SK-N-SH (cell line): ENCODE measurements around the gene LTB4R. TPM values are rescaled to one million over a fixed set of nuclear protein-coding genes. Genes with fewer than 3 reads are reported as not detected.

Source experiments
- CTCF ChIA-PET: fragments of 300-600, 350-600 bp; formaldehyde crosslinking; extraction: SDS; loops from one replicate; lab custom pipeline; 2021; lab: Yijun Ruan, JAX
- POLR2A ChIA-PET: fragments of 350-600 bp; sonication (Branson Sonifier 250); formaldehyde crosslinking; extraction: SDS; loops from one replicate; lab custom pipeline; 2020; ENCODE audit warnings: antibody characterized with exemption, inconsistent platforms; lab: Yijun Ruan, JAX
- DNase-seq: peaks from one replicate; pipeline ENCODE4 v3.0.0; 2012
- H2AFZ ChIP-seq: fragments of 200-600 bp; sonication (generic); 2 replicates; pipeline ENCODE4 v1.8.1; 2016; ENCODE audit warnings: antibody characterized with exemption, mild to moderate bottlenecking, low read depth
- H3F3A ChIP-seq: fragments of 200-600 bp; sonication (generic); replicated peaks from 2 replicates; pipeline ENCODE3; 2016; ENCODE audit warnings: antibody characterized with exemption, mild to moderate bottlenecking; ENCODE audit not compliant: insufficient read depth
- H3K27ac ChIP-seq, 2 experiments: fragments of 200-500 bp in 1 of 2; fragments of 200-600 bp in 1 of 2; sonication (Bioruptor generic) in 1 of 2; sonication (generic), shearing (Covaris generic) in 1 of 2; 2 replicates each; pipeline versions ENCODE4 v1.5.1 to v1.6.1; 2014 to 2016; ENCODE audit warnings: low read depth in 2 of 2, inconsistent platforms in 1 of 2, low read length in 1 of 2, mild to moderate bottlenecking in 1 of 2, mixed read lengths in 1 of 2
- H3K27me3 ChIP-seq: fragments of 200-600 bp; sonication (generic), shearing (Covaris generic); 2 replicates; pipeline ENCODE4 v1.6.1; 2016; ENCODE audit warnings: mixed run types; ENCODE audit not compliant: insufficient read depth
- H3K36me3 ChIP-seq, 2 experiments: fragments of 200-500 bp in 1 of 2; fragments of 200-600 bp in 1 of 2; sonication (Bioruptor generic) in 1 of 2; sonication (generic) in 1 of 2; replicated peaks in 1 of 2; 2 replicates each; pipeline versions ENCODE3 to v1.5.1; 2014 to 2016; ENCODE audit warnings: low read length in 1 of 2, mild to moderate bottlenecking in 1 of 2; ENCODE audit not compliant: insufficient read depth in 2 of 2, control insufficient read depth in 1 of 2
- H3K4me1 ChIP-seq, 2 experiments: fragments of 200-500 bp in 1 of 2; fragments of 200-600 bp in 1 of 2; sonication (Bioruptor generic) in 1 of 2; sonication (generic), shearing (Covaris generic) in 1 of 2; 2 replicates each; pipeline versions ENCODE4 v1.5.1 to v1.6.1; 2014 to 2016; ENCODE audit warnings: low read depth in 1 of 2, low read length in 1 of 2, mixed run types in 1 of 2; ENCODE audit not compliant: insufficient read depth in 2 of 2, control insufficient read depth in 1 of 2
- H3K4me2 ChIP-seq: fragments of 200-600 bp; sonication (generic), shearing (Covaris generic); 2 replicates; pipeline ENCODE4 v1.6.1; 2017; ENCODE audit warnings: mixed run types
- H3K4me3 ChIP-seq, 2 experiments: fragments of 200-500 bp in 1 of 2; fragments of 200-600 bp in 1 of 2; sonication (Bioruptor generic) in 1 of 2; sonication (generic), shearing (Covaris generic) in 1 of 2; 2 replicates each; pipeline versions ENCODE4 v1.5.1 to v1.8.1; 2014 to 2016; ENCODE audit warnings: low read depth in 2 of 2, inconsistent platforms in 1 of 2, low read length in 1 of 2, mild to moderate bottlenecking in 1 of 2, mixed read lengths in 1 of 2, moderate library complexity in 1 of 2
- H3K79me2 ChIP-seq: fragments of 200-600 bp; sonication (generic); 2 replicates; pipeline ENCODE4 v1.8.1; 2017; ENCODE audit warnings: mild to moderate bottlenecking; ENCODE audit not compliant: insufficient read depth
- H3K9ac ChIP-seq: fragments of 200-600 bp; sonication (generic); 2 replicates; pipeline ENCODE4 v1.6.1; 2017; ENCODE audit warnings: mixed run types
- H3K9me2 ChIP-seq: fragments of 200-600 bp; sonication (generic); 2 replicates; pipeline ENCODE4 v1.6.1; 2017; ENCODE audit warnings: mixed run types
- H3K9me3 ChIP-seq: fragments of 200-600 bp; sonication (generic); 2 replicates; pipeline ENCODE4 v1.6.1; 2017; ENCODE audit warnings: mixed run types, mild to moderate bottlenecking, moderate library complexity
- H4K20me1 ChIP-seq: fragments of 200-600 bp; sonication (generic); 2 replicates; pipeline ENCODE4 v1.6.1; 2017; ENCODE audit warnings: mild to moderate bottlenecking, mixed run types; ENCODE audit not compliant: insufficient read depth
- CHD2 ChIP-seq: fragments of 150-350 bp; IDR thresholded peaks from 2 replicates; pipeline ENCODE4 v1.6.1; 2018; ENCODE audit warnings: low read length; ENCODE audit not compliant: partially characterized antibody
- ELF1 ChIP-seq: IDR thresholded peaks from 2 replicates; pipeline ENCODE4 v1.4.0; 2012
- EP300 ChIP-seq, 2 experiments: IDR thresholded peaks; 2 replicates each; pipeline versions ENCODE4 v1.4.0 to v1.6.1; 2012; ENCODE audit warnings: borderline replicate concordance in 1 of 2, low read depth in 1 of 2, low read length in 1 of 2
- EZH2phosphoT487 ChIP-seq: fragments of 200-600 bp; sonication (generic); IDR thresholded peaks from 2 replicates; pipeline ENCODE4 v1.6.1; 2017; ENCODE audit warnings: low read depth, mixed run types, mild to moderate bottlenecking, antibody characterized with exemption, moderate library complexity, borderline replicate concordance
- GABPA ChIP-seq: IDR thresholded peaks from 2 replicates; pipeline ENCODE4 v1.4.0; 2012; ENCODE audit warnings: low read depth, mild to moderate bottlenecking
- GATA2 ChIP-seq: sonication (generic); formaldehyde crosslinking; IDR thresholded peaks from 2 replicates; pipeline ENCODE4 v1.5.0; 2020; ENCODE audit warnings: mild to moderate bottlenecking, missing genetic modification reagents
- IRF3 ChIP-seq: fragments of 150-350 bp; IDR thresholded peaks from 2 replicates; pipeline ENCODE4 v1.6.1; 2016; ENCODE audit warnings: mild to moderate bottlenecking, low read depth, low read length
- JUND ChIP-seq: IDR thresholded peaks from 2 replicates; pipeline ENCODE4 v1.4.0; 2012
- MEF2A ChIP-seq: IDR thresholded peaks from 2 replicates; pipeline ENCODE4 v1.4.0; 2012; ENCODE audit warnings: low read depth, borderline replicate concordance
- MXI1 ChIP-seq: IDR thresholded peaks from 2 replicates; pipeline ENCODE4 v1.6.1; 2012; ENCODE audit warnings: mild to moderate bottlenecking, low read depth, low read length, improper control_type of control experiment
- NFIC ChIP-seq: IDR thresholded peaks from 2 replicates; pipeline ENCODE4 v1.4.0; 2012; ENCODE audit warnings: borderline replicate concordance
- NRF1 ChIP-seq: IDR thresholded peaks from 2 replicates; pipeline ENCODE4 v1.6.1; 2012; ENCODE audit warnings: low read depth, mild to moderate bottlenecking, low read length
- POLR2AphosphoS5 ChIP-seq: IDR thresholded peaks from 2 replicates; pipeline ENCODE4 v1.6.1; 2012; ENCODE audit warnings: low read depth, low read length
- RCOR1 ChIP-seq: fragments of 150-350 bp; IDR thresholded peaks from 2 replicates; pipeline ENCODE4 v1.6.1; 2017; ENCODE audit warnings: antibody characterized with exemption, low read length
- RXRA ChIP-seq: IDR thresholded peaks from 2 replicates; pipeline ENCODE4 v1.4.0; 2012; ENCODE audit warnings: low read depth, mild to moderate bottlenecking, borderline replicate concordance
- SMC3 ChIP-seq: IDR thresholded peaks from 2 replicates; pipeline ENCODE4 v1.6.1; 2012; ENCODE audit warnings: low read depth, low read length, improper control_type of control experiment
- TAF1 ChIP-seq: IDR thresholded peaks from 2 replicates; pipeline ENCODE4 v1.6.1; 2012; ENCODE audit warnings: low read depth, mild to moderate bottlenecking, low read length, moderate library complexity, borderline replicate concordance
- TCF12 ChIP-seq: IDR thresholded peaks from 2 replicates; pipeline ENCODE4 v1.4.0; 2012
- TEAD4 ChIP-seq: IDR thresholded peaks from 2 replicates; pipeline ENCODE4 v1.4.0; 2012; ENCODE audit warnings: mild to moderate bottlenecking, borderline replicate concordance; ENCODE audit not compliant: insufficient read depth
- USF1 ChIP-seq: IDR thresholded peaks from 2 replicates; pipeline ENCODE4 v1.4.0; 2012; ENCODE audit warnings: low read depth, borderline replicate concordance
- YY1 ChIP-seq: IDR thresholded peaks from 2 replicates; pipeline ENCODE4 v1.4.0; 2012; ENCODE audit warnings: low read depth, mild to moderate bottlenecking
- WGBS: methylation state at CpG from one replicate; pipeline ENCODE4 v1.1.6; 2017; ENCODE audit warnings: low lambda C conversion rate; 5-methylcytosine and 5-hydroxymethylcytosine counted together
- polyA plus RNA-seq, 3 experiments: library from polyadenylated mRNA; depleted of rRNA; stranded (reverse); fragments of >200 nt; gene quantifications; 2 replicates each; pipeline ENCODE4 v1.2.3, GENCODE V29; 2012
- TF ChIP-seq, protein P1 (sequence below): IDR thresholded peaks from 2 replicates; pipeline ENCODE4; 2012
- TF ChIP-seq, protein P2 (sequence below): IDR thresholded peaks from 2 replicates; pipeline ENCODE4 v1.4.0; 2012; ENCODE audit warnings: low read depth
- TF ChIP-seq, protein P3 (sequence below): fragments of 200-600 bp; sonication (generic); IDR thresholded peaks from 2 replicates; pipeline ENCODE4 v1.6.1; 2017; ENCODE audit warnings: antibody characterized with exemption, mild to moderate bottlenecking, moderate library complexity

Gene LTB4R
- polyA plus RNA-seq, 1 of the 3 experiments (the other 2 are of a cell fraction) = 11.9 TPM

DNA sequence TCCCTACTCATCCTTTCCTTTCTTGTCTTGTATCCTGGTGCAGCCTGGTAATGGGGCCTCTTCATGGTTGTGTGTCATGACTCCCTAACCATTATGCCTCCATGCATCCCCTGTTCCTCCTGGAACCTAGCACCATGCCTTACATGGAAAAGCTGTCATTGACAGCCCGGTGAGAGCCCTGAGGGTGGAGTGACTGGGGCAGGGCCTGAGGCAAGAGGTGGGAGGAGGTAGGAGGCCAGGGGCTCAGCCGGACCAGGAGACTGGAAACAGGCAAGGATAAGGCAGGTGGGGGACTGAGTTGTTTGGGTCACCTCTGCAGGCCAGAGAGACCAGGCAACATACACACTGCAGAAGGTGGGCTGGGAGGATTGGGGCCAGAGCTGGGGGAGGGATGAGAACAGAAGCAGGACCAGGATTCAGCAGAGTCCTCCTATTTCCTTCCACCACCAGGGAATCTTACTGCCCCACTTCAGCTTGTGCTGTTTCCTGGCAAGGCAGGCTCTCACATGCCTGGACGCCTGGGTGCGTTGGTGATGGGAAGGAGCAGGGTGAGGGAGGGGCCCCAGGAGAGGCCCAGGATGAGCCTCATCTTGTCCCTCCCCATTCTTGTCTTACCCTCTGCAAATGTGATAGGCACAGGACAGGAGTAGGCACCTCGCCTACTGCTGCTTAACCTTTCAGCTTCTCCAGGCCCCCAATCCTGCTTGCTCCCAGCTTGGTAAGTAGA lies 1.6 kb upstream of the LTB4R start, which contains the start of gene LTB4R2:
LTB4R2 (plus strand) TSS at position 603 of the 727 bp plus-strand sequence. CDS start 525 bp downstream, outside the sequence.
- no peak within 1 kb of the TSS for H3K4me2 ChIP-seq

GRCh38 chr14:24310265-24310645 lies 1.0 kb upstream of the LTB4R start:
- H3K4me1 ChIP-seq = peaks cover 0 to 2% of the 10 kb centered on the region in 2 experiments; a peak in 1 of 4 replicates
- no peaks in the 10 kb centered on the region for H3K9me2 ChIP-seq
- no peaks in the 10 kb centered on the region for H3K27me3 ChIP-seq
- H3K36me3 ChIP-seq = peaks cover 6 to 44% of the 10 kb centered on the region in 2 experiments
- peaks cover 4% of the 10 kb centered on the region for H3F3A ChIP-seq
- no peak overlapping the region for H2AFZ ChIP-seq
- no peaks in the 10 kb centered on the region for H3K9me3 ChIP-seq
- H4K20me1 ChIP-seq = no peaks in the 10 kb centered on the region
- H3K4me2 ChIP-seq = no peak overlapping the region
- no peak overlapping the region for H3K4me3 ChIP-seq
- CTCF ChIA-PET = interaction anchor here (2.3 to 6.7 kb wide), 6 partner anchors 11 to 127 kb away, joined by 8 to 115 read pairs (median 28); partner anchors contain the start of genes DHRS1 and NOP9
- POLR2A ChIA-PET = no interaction called here
- H3K79me2 ChIP-seq = no peaks in the 10 kb centered on the region
- TF ChIP-seq TEAD4 (no peak), TCF12 (no peak), RCOR1 (no peak), YY1 (no peak), TAF1 (no peak), USF1 (no peak), CHD2 (no peak), MEF2A (no peak), NFIC (no peak), NRF1 (no peak), GATA2 (CRISPR knock-in tag) (no peak), MXI1 (no peak)
- TF ChIP-seq, protein P1, sequence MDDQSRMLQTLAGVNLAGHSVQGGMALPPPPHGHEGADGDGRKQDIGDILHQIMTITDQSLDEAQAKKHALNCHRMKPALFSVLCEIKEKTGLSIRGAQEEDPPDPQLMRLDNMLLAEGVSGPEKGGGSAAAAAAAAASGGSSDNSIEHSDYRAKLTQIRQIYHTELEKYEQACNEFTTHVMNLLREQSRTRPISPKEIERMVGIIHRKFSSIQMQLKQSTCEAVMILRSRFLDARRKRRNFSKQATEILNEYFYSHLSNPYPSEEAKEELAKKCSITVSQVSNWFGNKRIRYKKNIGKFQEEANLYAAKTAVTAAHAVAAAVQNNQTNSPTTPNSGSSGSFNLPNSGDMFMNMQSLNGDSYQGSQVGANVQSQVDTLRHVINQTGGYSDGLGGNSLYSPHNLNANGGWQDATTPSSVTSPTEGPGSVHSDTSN = no peak
- TF ChIP-seq, protein P2, sequence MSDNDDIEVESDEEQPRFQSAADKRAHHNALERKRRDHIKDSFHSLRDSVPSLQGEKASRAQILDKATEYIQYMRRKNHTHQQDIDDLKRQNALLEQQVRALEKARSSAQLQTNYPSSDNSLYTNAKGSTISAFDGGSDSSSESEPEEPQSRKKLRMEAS = no peak
- TF ChIP-seq, protein P3, sequence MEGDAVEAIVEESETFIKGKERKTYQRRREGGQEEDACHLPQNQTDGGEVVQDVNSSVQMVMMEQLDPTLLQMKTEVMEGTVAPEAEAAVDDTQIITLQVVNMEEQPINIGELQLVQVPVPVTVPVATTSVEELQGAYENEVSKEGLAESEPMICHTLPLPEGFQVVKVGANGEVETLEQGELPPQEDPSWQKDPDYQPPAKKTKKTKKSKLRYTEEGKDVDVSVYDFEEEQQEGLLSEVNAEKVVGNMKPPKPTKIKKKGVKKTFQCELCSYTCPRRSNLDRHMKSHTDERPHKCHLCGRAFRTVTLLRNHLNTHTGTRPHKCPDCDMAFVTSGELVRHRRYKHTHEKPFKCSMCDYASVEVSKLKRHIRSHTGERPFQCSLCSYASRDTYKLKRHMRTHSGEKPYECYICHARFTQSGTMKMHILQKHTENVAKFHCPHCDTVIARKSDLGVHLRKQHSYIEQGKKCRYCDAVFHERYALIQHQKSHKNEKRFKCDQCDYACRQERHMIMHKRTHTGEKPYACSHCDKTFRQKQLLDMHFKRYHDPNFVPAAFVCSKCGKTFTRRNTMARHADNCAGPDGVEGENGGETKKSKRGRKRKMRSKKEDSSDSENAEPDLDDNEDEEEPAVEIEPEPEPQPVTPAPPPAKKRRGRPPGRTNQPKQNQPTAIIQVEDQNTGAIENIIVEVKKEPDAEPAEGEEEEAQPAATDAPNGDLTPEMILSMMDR = no peak
- no peak overlapping the region for H3K27ac ChIP-seq
- H3K9ac ChIP-seq = no peak overlapping the region
- 84% methylated on average over 3 of the region's 5 CpGs for WGBS
- no peak for DNase-seq

More for the DNA sequence above, 1.6 kb upstream of the LTB4R start, which contains the start of gene LTB4R2:
- Histone ChIP-seq H3K9me3 (no peaks in the 10 kb centered on the region), H3K4me3 (no peak within 1 kb of the TSS), H2AFZ (no peak within 1 kb of the TSS), H3K27me3 (no peaks in the 10 kb centered on the region), H3K79me2 (no peaks in the 10 kb centered on the region)
- no peak for DNase-seq
- CTCF ChIA-PET = interaction anchor here (1.3 to 6.7 kb wide), 8 partner anchors 10 to 132 kb away, joined by 4 to 115 read pairs (median 40); partner anchors contain the start of genes DHRS1, NOP9 and TINF2
- TF ChIP-seq JUND (no peak), RXRA (no peak), SMC3 (no peak), YY1 (no peak), CHD2 (no peak), EZH2phosphoT487 (no peak), POLR2AphosphoS5 (no peak), RCOR1 (no peak), GATA2 (CRISPR knock-in tag) (no peak), IRF3 (no peak), ELF1 (no peak), EP300 (IDR thresholded peaks at IDR 0.05; ENCODE audit: borderline replicate concordance in 1 of 2, low read depth in 1 of 2, low read length in 1 of 2) (no peak), GABPA (no peak)
- TF ChIP-seq, all 33 proteins: peak for 0
- Histone ChIP-seq H3K27ac (no peak within 1 kb of the TSS), H3K4me1 (peaks cover 0 to 2% of the 10 kb centered on the region in 2 experiments; a peak in 1 of 4 replicates), H3F3A (peaks cover 4% of the 10 kb centered on the region), H3K36me3 (peaks cover 6 to 49% of the 10 kb centered on the region in 2 experiments), H3K9me2 (no peaks in the 10 kb centered on the region), H4K20me1 (no peaks in the 10 kb centered on the region), H3K9ac (no peak within 1 kb of the TSS)
- WGBS = 98% methylated on average over 5 of the region's 5 CpGs
- POLR2A ChIA-PET = no interaction called here
